ENCODE results near the gene LANCL3.

Gene LANCL3

GRCh38 chrX:37644381-37645305, 73.2 kb downstream of the LANCL3 start:
- TF ChIP-seq TAF1 (IDR thresholded peaks at IDR 0.05; ENCODE audit: borderline replicate concordance, insufficient read depth, low read length) (no peak), FOXP2 (optimal IDR thresholded peaks at IDR 0.05; ENCODE audit: borderline replicate concordance, extremely low read depth, extremely low read length, insufficient read depth) (no peak), SIN3A (IDR thresholded peaks at IDR 0.05; ENCODE audit: borderline replicate concordance, insufficient read depth, low read length) (no peak), REST (IDR thresholded peaks at IDR 0.05; ENCODE audit: insufficient read depth in 1 of 2, low read depth in 2 of 2, low read length in 2 of 2) (no peak), POLR2AphosphoS5 (IDR thresholded peaks at IDR 0.05; ENCODE audit: low read depth, low read length) (no peak)

- TF ChIP-seq REST (IDR thresholded peaks at IDR 0.05; ENCODE audit: insufficient read depth in 1 of 2, low read depth in 2 of 2, low read length in 2 of 2) (no peak), TAF1 (IDR thresholded peaks at IDR 0.05; ENCODE audit: borderline replicate concordance, insufficient read depth, low read length) (no peak), POLR2AphosphoS5 (IDR thresholded peaks at IDR 0.05; ENCODE audit: low read depth, low read length) (no peak)
Observed at GRCh38 chrX:37646254-37646653, 74.8 kb downstream of the LANCL3 start.

GRCh38 chrX:37651921-37652452, 80.5 kb downstream of the LANCL3 start:
- TF ChIP-seq SIN3A (IDR thresholded peaks at IDR 0.05; ENCODE audit: borderline replicate concordance, insufficient read depth, low read length) (no peak), REST (IDR thresholded peaks at IDR 0.05; ENCODE audit: insufficient read depth in 1 of 2, low read depth in 2 of 2, low read length in 2 of 2) (no peak), TAF1 (IDR thresholded peaks at IDR 0.05; ENCODE audit: borderline replicate concordance, insufficient read depth, low read length) (no peak), FOXP2 (optimal IDR thresholded peaks at IDR 0.05; ENCODE audit: borderline replicate concordance, extremely low read depth, extremely low read length, insufficient read depth) (no peak), POLR2AphosphoS5 (IDR thresholded peaks at IDR 0.05; ENCODE audit: low read depth, low read length) (no peak)

GRCh38 chrX:37652589-37653231, 81.2 kb downstream of the LANCL3 start:
- TF ChIP-seq POLR2AphosphoS5 (IDR thresholded peaks at IDR 0.05; ENCODE audit: low read depth, low read length) (no peak), REST (IDR thresholded peaks at IDR 0.05; ENCODE audit: insufficient read depth in 1 of 2, low read depth in 2 of 2, low read length in 2 of 2) (no peak), SIN3A (IDR thresholded peaks at IDR 0.05; ENCODE audit: borderline replicate concordance, insufficient read depth, low read length) (no peak), FOXP2 (optimal IDR thresholded peaks at IDR 0.05; ENCODE audit: borderline replicate concordance, extremely low read depth, extremely low read length, insufficient read depth) (no peak), TAF1 (IDR thresholded peaks at IDR 0.05; ENCODE audit: borderline replicate concordance, insufficient read depth, low read length) (no peak)
